SU-DHL-6 (cell line): ENCODE results near the gene FAM110D.

Experiments used
- H2AFZ ChIP-seq: fragments of 200-600 bp; sonication (generic); 2 replicates; pipeline ENCODE4 v1.6.1; 2014; ENCODE audit warnings: low read depth, mild to moderate bottlenecking, moderate library complexity, mixed read lengths, antibody characterized with exemption, low read length; ENCODE audit not compliant: severe bottlenecking
- H3F3A ChIP-seq: fragments of 200-600 bp; shearing (Covaris generic); 2 replicates; pipeline ENCODE4 v1.6.0; 2016; ENCODE audit warnings: antibody characterized with exemption, mild to moderate bottlenecking; ENCODE audit not compliant: insufficient read depth
- H3K27ac ChIP-seq: fragments of 200-600 bp; sonication (generic); 2 replicates; pipeline ENCODE4 v1.5.1; 2016; ENCODE audit warnings: low read depth, mild to moderate bottlenecking, low read length, moderate library complexity, mixed read lengths
- H3K27me3 ChIP-seq: fragments of 200-600 bp; sonication (generic), shearing (Covaris generic); 2 replicates; pipeline ENCODE4 v1.6.0; 2014; ENCODE audit warnings: mild to moderate bottlenecking, low read length
- H3K36me3 ChIP-seq: fragments of 200-600 bp; sonication (generic); 2 replicates; pipeline ENCODE4 v1.6.1; 2014; ENCODE audit warnings: mild to moderate bottlenecking, low read length, mixed read lengths
- H3K4me2 ChIP-seq: fragments of 300-600, 200-600 bp; shearing (Covaris generic), sonication (generic); 2 replicates; pipeline ENCODE4 v1.6.0; 2014; ENCODE audit warnings: low read length, low read depth, mild to moderate bottlenecking; ENCODE audit not compliant: poor library complexity, severe bottlenecking
- H3K4me3 ChIP-seq: fragments of 200-600 bp; sonication (generic); 2 replicates; pipeline ENCODE4 v1.5.1; 2014; ENCODE audit warnings: antibody characterized with exemption, low read length, mild to moderate bottlenecking, mixed read lengths; ENCODE audit not compliant: insufficient read depth, poor library complexity, severe bottlenecking
- H3K79me2 ChIP-seq: fragments of 200-600 bp; sonication (generic); 2 replicates; pipeline ENCODE4 v1.6.1; 2014; ENCODE audit warnings: mild to moderate bottlenecking, low read length, moderate library complexity; ENCODE audit not compliant: insufficient read depth
- H3K9ac ChIP-seq: fragments of 200-600 bp; sonication (generic); 2 replicates; pipeline ENCODE4 v1.7.0; 2014; ENCODE audit warnings: mild to moderate bottlenecking, low read length
- H3K9me2 ChIP-seq: fragments of 200-600 bp; sonication (generic); replicated peaks from 2 replicates; pipeline ENCODE4 v1.6.1; 2014; ENCODE audit warnings: low read length; ENCODE audit not compliant: insufficient read depth
- H3K9me3 ChIP-seq: fragments of 200-600 bp; sonication (generic); 2 replicates; pipeline ENCODE4 v1.6.1; 2014; ENCODE audit warnings: low read length, mixed read lengths; ENCODE audit not compliant: insufficient read depth
- H4K20me1 ChIP-seq: fragments of 200-600 bp; sonication (generic); 2 replicates; pipeline ENCODE4 v1.6.1; 2014; ENCODE audit warnings: low read depth, mild to moderate bottlenecking, antibody characterized with exemption, low read length, moderate library complexity, mixed read lengths
- CTCF ChIP-seq: fragments of 200-600 bp; sonication (generic); IDR thresholded peaks from one replicate; pipeline ENCODE4 v1.5.1; 2017; ENCODE audit warnings: antibody characterized with exemption, mild to moderate bottlenecking, low read length, moderate library complexity; ENCODE audit not compliant: insufficient read depth, poor library complexity, severe bottlenecking
- EZH2phosphoT487 ChIP-seq: fragments of 200-600 bp; sonication (generic), shearing (Covaris generic); conservative IDR thresholded peaks from 2 replicates; pipeline ENCODE4 v1.6.1; 2018; ENCODE audit warnings: mild to moderate bottlenecking, antibody characterized with exemption, low read length, moderate library complexity, mixed read lengths

FAM110D gene

GRCh38 chr1:26145041-26145959, 13.6 kb upstream of the FAM110D start:
- Histone ChIP-seq H3K9me3 (no peaks in the 10 kb centered on the region), H3K9ac (no peak overlapping the region), H3F3A (no peaks in the 10 kb centered on the region; the same call in 1 of the 2 replicates), H3K36me3 (no peaks in the 10 kb centered on the region), H3K4me3 (no peak overlapping the region), H3K27ac (no peak overlapping the region), H3K79me2 (no peaks in the 10 kb centered on the region), H4K20me1 (no peaks in the 10 kb centered on the region), H3K9me2 (no peaks in the 10 kb centered on the region), H2AFZ (no peak overlapping the region), H3K4me2 (no peak overlapping the region), H3K27me3 (no peaks in the 10 kb centered on the region)
- TF ChIP-seq CTCF (peak; percentile 70), EZH2phosphoT487 (no peak)

GRCh38 chr1:26145960-26146294, 13.0 kb upstream of the FAM110D start:
- H3K27me3 ChIP-seq: no peaks in the 10 kb centered on the region
- H3K36me3 ChIP-seq: no peaks in the 10 kb centered on the region
- H3K4me3 ChIP-seq: no peak overlapping the region
- H3K79me2 ChIP-seq: no peaks in the 10 kb centered on the region
- no peaks in the 10 kb centered on the region; the same call in 1 of the 2 replicates for H3F3A ChIP-seq
- H3K9me2 ChIP-seq: no peaks in the 10 kb centered on the region
- H3K27ac ChIP-seq: no peak overlapping the region
- H3K9ac ChIP-seq: no peak overlapping the region
- no peaks in the 10 kb centered on the region for H3K9me3 ChIP-seq
- TF ChIP-seq CTCF (no peak), EZH2phosphoT487 (no peak)
- H3K4me2 ChIP-seq: no peak overlapping the region
- H2AFZ ChIP-seq: no peak overlapping the region
- H4K20me1 ChIP-seq: no peaks in the 10 kb centered on the region

- H3K9ac ChIP-seq: no peak overlapping the region
- no peak overlapping the region for H3K27ac ChIP-seq
- H3K9me3 ChIP-seq: no peaks in the 10 kb centered on the region
- no peak overlapping the region for H2AFZ ChIP-seq
- H3K9me2 ChIP-seq: no peaks in the 10 kb centered on the region
- H4K20me1 ChIP-seq: no peaks in the 10 kb centered on the region
- H3K4me2 ChIP-seq: no peak overlapping the region
- H3K4me3 ChIP-seq: no peak overlapping the region
- no peaks in the 10 kb centered on the region for H3K79me2 ChIP-seq
- no peaks in the 10 kb centered on the region for H3K27me3 ChIP-seq
- no peaks in the 10 kb centered on the region for H3K36me3 ChIP-seq
- TF ChIP-seq CTCF (no peak), EZH2phosphoT487 (no peak)
- no peaks in the 10 kb centered on the region; the same call in 1 of the 2 replicates for H3F3A ChIP-seq
Measured at GRCh38 chr1:26148887-26149286, 10.0 kb upstream of the FAM110D start.
